Left ventricle myocardium inferior (tissue), 1 donor: ENCODE data around the gene MAB21L4. TPM values are rescaled to one million over a fixed set of nuclear protein-coding genes. Genes with fewer than 3 reads are reported as not detected.
"Not testable (repeated sequence)": the region's sequence is repeated elsewhere in the genome, so short reads cannot be mapped to it uniquely, and the experiment has no call there.

Source experiments
- DNase-seq: peaks from one replicate; pipeline ENCODE4 v3.0.0-alpha.2; 2020
- H3K27ac ChIP-seq: fragments of 200-600 bp; replicated peaks from 2 replicates; pipeline ENCODE4 v1.8.0; 2021
- H3K27me3 ChIP-seq: fragments of 200-600 bp; 2 replicates; pipeline ENCODE4 v1.8.0; 2021; ENCODE audit warnings: low read depth
- H3K36me3 ChIP-seq: fragments of 200-600 bp; 2 replicates; pipeline ENCODE4 v1.8.0; 2021
- H3K4me1 ChIP-seq: fragments of 200-600 bp; 2 replicates; pipeline ENCODE4 v1.8.0; 2021
- H3K4me3 ChIP-seq: fragments of 200-600 bp; 2 replicates; pipeline ENCODE4 v1.8.0; 2021; ENCODE audit warnings: mild to moderate bottlenecking, moderate library complexity
- H3K9me3 ChIP-seq: fragments of 200-600 bp; replicated peaks from 2 replicates; pipeline ENCODE4 v1.8.0; 2021
- intact Hi-C: fragments of 100-400 bp; cut with micrococcal nuclease; formaldehyde crosslinking; loops from one replicate; pipeline ENCODE4 v1.11.0; 2022
- total RNA-seq: library from RNA; stranded (reverse); fragmentation: NEBNext Ultra II Directional; extraction: Animal tissue kit (Norgen Biotek cat#: 25700); gene quantifications from one replicate; pipeline ENCODE4 v1.2.1, GENCODE V29; 2021
- TF ChIP-seq, protein P1 (sequence below): fragments of 200-600 bp; IDR thresholded peaks from 2 replicates; pipeline ENCODE4 v1.8.0; 2021; ENCODE audit warnings: antibody characterized with exemption, mild to moderate bottlenecking, borderline replicate concordance
- donor health status: DM: no; HTN: yes; CAD: no; lungs with severe emphysema.

MAB21L4 gene
- total RNA-seq, 1 donor from 2014 or later = not detected

DNA sequence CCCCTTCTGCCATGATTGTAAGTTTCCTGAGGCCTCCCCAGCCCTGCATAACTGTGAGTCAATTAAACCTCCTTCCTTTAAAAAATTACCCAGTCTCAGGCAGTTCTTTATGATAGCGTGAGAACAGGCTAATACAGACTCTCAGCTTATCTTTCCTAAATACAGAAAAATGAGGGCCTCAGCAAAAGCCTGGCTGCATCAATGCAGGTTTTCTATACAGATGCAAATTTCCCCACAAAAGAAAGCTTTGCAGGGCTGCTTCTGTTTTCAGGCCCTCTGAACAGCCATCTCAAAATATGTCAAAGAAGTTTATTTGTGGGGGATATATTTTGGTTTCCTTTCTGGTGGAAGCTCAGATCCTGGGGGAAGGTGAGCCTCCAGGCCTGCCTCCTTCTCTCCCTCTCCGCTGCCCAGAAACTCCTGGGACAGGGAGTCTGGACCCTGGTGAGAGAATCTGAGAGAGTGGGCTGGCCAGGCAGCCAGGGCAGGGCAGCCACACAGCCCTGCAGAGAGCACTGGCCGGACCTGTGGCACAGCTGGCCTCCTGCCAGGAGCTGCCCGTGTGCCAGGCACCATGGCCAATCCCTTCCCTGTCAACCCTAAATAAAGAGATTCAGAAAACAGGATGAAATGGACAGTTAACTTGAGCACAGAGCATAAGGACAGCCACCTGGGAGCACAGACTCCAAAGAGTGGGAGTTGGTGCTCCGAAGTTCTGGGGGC, 48.9 kb downstream of the MAB21L4 start:
- Histone ChIP-seq H3K27me3 (peaks cover 16% of the 10 kb centered on the region), H3K9me3 (no peaks in the 10 kb centered on the region), H3K4me3 (no peak overlapping the region), H3K27ac (no peak overlapping the region), H3K4me1 (peaks cover 4% of the 10 kb centered on the region), H3K36me3 (no peaks in the 10 kb centered on the region)
- TF ChIP-seq, protein P1, sequence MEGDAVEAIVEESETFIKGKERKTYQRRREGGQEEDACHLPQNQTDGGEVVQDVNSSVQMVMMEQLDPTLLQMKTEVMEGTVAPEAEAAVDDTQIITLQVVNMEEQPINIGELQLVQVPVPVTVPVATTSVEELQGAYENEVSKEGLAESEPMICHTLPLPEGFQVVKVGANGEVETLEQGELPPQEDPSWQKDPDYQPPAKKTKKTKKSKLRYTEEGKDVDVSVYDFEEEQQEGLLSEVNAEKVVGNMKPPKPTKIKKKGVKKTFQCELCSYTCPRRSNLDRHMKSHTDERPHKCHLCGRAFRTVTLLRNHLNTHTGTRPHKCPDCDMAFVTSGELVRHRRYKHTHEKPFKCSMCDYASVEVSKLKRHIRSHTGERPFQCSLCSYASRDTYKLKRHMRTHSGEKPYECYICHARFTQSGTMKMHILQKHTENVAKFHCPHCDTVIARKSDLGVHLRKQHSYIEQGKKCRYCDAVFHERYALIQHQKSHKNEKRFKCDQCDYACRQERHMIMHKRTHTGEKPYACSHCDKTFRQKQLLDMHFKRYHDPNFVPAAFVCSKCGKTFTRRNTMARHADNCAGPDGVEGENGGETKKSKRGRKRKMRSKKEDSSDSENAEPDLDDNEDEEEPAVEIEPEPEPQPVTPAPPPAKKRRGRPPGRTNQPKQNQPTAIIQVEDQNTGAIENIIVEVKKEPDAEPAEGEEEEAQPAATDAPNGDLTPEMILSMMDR = no peak
- DNase-seq = no peak
- intact Hi-C loops = loop anchor here (10.0 kb wide), 1 partner anchor 1832 kb away; no protein-coding TSS in a partner anchor

DNA sequence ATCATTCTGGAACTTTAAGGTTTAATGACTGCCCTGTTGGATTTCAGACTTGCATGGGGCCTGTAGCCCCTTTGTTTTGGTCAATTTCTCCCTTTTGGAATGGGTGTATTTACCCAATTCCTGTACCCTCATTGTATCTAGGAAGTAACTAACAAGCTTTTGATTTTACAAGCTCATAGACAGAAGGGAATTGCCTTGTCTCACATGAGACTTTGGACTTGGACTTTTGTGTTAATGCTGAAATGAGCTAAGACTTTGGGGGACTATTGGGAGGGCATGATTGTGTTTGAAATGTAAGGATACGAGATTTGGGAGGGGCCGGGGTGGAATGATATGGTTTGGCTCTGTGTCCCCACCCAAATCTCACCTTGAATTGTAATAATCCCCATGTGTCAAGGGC, 49.6 kb downstream of the MAB21L4 start:
- intact Hi-C loops = loop anchor here (10.0 kb wide), 1 partner anchor 1832 kb away; no protein-coding TSS in a partner anchor
- H3K36me3 ChIP-seq, DNase-seq: not testable (repeated sequence)

DNA sequence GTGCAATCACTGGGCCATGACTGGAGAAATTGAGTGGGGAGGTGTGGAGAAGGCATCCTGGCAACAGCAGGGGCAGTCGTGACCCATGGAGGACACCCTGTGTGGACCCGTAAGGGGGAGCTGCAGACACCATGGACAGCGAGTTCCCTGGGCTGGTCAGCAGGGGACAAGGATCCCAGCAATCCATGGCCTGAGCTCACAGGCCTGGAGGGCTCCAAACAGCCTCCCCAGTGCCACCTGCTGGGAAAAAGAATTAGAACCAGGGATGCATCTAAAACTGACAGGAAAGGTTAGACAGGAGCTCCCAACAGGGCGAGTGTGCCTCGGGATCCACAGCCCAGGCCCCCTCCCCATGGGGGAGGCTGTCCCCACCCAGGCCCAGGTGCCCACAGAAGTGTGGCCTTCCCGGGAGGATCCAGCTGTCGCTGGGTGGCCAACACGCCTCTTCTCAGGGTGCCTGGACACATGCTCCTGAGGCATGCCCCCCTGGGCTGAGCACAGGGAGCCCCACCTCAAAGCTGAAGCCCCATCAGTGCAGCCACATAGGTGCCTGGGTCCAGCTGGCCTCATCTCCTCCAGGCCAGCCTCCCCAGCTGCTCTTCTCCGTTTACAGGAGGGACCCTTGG, 55.4 kb downstream of the MAB21L4 start:
- DNase-seq = no peak
- intact Hi-C loops = loop anchor here (10.0 kb wide), 1 partner anchor 1826 kb away; no protein-coding TSS in a partner anchor
- Histone ChIP-seq H3K36me3 (no peaks in the 10 kb centered on the region), H3K9me3 (no peaks in the 10 kb centered on the region), H3K4me1 (no peaks in the 10 kb centered on the region), H3K4me3 (no peak overlapping the region), H3K27me3 (peaks cover 68% of the 10 kb centered on the region), H3K27ac (no peak overlapping the region)
- TF ChIP-seq, protein P1 = peak; percentile 70

More for the DNA sequence above, 49.6 kb downstream of the MAB21L4 start:
- peaks cover 23% of the 10 kb centered on the region for H3K27me3 ChIP-seq
- not testable (repeated sequence) for H3K4me3 ChIP-seq, H3K4me1 ChIP-seq, H3K27ac ChIP-seq, H3K9me3 ChIP-seq

DNA sequence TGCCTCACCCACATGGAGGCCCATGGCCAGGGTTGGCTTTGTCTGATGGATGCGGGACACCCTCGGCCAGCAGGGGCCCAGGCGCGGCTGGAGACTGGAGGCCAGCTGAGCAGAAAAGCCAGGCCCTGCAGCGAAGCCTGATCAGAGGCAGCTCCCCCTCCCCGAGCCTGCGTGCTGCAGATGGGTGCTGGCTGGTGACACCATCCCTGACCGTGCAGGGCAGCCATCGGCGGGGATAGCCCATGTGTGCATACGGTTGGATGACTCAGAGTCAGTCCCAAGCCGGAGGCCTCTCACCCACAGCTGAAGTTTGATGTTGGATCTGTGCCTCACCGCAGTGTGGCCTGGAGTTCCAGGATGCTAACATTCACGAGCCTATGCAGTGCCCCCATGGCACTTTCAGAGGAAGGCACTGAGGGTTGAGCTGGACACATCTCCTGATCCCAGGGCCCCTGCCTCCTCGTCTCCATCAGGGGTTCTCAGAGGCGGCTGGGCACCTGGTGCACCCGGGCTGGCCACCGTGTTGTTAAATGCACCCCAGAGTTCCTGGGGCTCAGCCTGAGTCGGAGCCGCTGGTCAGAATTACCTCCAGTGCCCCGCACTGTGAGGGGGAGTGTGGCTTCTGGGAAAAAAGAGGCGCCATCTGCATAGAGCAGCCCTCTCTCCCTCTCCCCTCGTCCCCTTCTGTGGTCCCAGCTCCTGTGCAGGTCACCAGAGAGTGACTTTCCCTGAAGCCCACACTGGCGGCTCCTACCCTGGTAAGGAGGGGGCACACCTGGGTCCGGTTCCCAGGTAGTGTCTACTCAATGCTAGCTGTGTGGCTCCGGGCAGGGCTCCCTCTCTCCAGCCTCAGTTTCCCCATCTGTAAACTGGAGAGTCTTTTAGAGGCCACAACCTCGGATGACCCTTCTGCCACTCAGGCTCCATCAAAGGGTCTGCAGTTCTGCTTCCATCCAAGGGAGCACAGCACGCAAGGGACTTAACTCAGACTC, 56.5 kb downstream of the MAB21L4 start:
- intact Hi-C loops = loop anchor here (10.0 kb wide), 1 partner anchor 1825 kb away; no protein-coding TSS in a partner anchor

DNA sequence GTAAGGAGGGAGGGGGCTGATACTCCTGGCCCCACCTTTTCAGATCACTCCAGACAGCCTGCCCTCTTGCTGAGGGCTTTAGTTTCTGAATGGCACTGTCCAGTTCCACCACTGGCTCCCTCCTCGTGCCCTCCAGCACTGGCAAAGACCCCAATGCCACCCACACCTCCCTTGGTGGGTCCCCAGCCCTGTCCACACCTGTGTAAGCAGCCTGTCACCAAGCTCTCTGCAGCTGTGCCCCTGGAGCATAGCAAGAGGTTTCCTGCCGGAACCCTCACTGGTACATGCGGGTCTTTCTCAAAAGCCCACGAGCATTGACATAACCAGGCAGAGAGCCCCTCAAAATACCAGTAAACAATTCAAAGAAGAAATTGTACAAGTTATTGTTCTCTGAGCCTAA, 58.3 kb downstream of the MAB21L4 start:
- Histone ChIP-seq H3K36me3 (no peaks in the 10 kb centered on the region), H3K4me3 (no peak overlapping the region), H3K27me3 (peaks cover 57% of the 10 kb centered on the region), H3K4me1 (no peaks in the 10 kb centered on the region), H3K27ac (no peak overlapping the region), H3K9me3 (no peaks in the 10 kb centered on the region)
- intact Hi-C loops = no loop called here
- no peak for DNase-seq
- TF ChIP-seq, protein P1 = no peak

More for the DNA sequence above, 56.5 kb downstream of the MAB21L4 start:
- H3K4me3 ChIP-seq = no peak overlapping the region
- H3K27ac ChIP-seq = no peak overlapping the region
- peaks cover 63% of the 10 kb centered on the region for H3K27me3 ChIP-seq
- no peak for DNase-seq
- no peaks in the 10 kb centered on the region for H3K4me1 ChIP-seq
- no peaks in the 10 kb centered on the region for H3K36me3 ChIP-seq
- TF ChIP-seq, protein P1 = no peak
- H3K9me3 ChIP-seq = no peaks in the 10 kb centered on the region
